ENCODE data around the gene TOMM20L.
"Not testable (repeated sequence)": the region's sequence is repeated elsewhere in the genome, so short reads cannot be mapped to it uniquely, and the experiment has no call there.

The TOMM20L gene

DNA sequence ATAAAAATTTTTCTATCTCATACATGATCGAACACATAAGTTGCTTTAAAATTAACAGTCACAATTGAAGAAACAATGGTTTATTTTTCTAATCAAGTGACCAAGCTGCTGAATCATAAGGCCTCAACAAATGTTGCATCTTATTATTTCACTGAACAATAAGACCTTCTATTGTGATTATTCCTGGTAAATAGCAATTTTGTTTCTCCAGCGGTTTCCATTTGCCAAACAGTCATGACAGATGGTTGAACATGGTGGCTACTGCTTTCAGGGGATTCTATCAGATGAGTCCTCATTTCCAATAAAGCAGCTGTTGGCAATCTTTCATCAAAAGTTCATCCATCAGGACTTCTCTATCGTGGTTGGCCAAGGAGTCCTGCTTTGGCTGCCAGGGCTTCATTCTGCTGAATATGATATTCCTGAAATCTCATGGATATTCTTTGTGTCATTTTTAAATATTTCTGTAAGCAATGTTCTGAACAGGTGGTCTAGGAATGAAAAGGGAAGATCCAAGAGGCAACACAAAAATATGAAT lies 13.0 kb downstream of the TOMM20L start:
- TF ChIP-seq EZH2phosphoT487 (IDR thresholded peaks at IDR 0.05; ENCODE audit: borderline replicate concordance) = no peak
- no peak for TF ChIP-seq CTCF (conservative IDR thresholded peaks at IDR 0.05; ENCODE audit: low read length)
- peaks cover 46% of the 10 kb centered on the region; the same call in 1 of the 2 replicates for H3K36me3 ChIP-seq (ENCODE audit: insufficient read depth, low read length)
- no peaks in the 10 kb centered on the region for H3K9me2 ChIP-seq (replicated peaks; ENCODE audit: low read depth, low read length)
- no peaks in the 10 kb centered on the region for H4K20me1 ChIP-seq (ENCODE audit: insufficient read depth, low read length, poor library complexity, severe bottlenecking)
- H3K4me3 ChIP-seq (ENCODE audit: low read length, poor library complexity, severe bottlenecking) = no peak overlapping the region
- no peak overlapping the region for H3K9ac ChIP-seq (ENCODE audit: low read depth, low read length, poor library complexity, severe bottlenecking)
- no peaks in the 10 kb centered on the region for H3K79me2 ChIP-seq (ENCODE audit: insufficient read depth, low read length)
- no peaks in the 10 kb centered on the region for H3F3A ChIP-seq (ENCODE audit: low read depth)
- H2AFZ ChIP-seq (ENCODE audit: low read length) = no peak overlapping the region
- H3K27me3 ChIP-seq (ENCODE audit: insufficient read depth, low read length, poor library complexity, severe bottlenecking) = no peaks in the 10 kb centered on the region
- H3K4me2 ChIP-seq (ENCODE audit: low read depth, low read length, poor library complexity, severe bottlenecking) = no peak overlapping the region
- H3K9me3 ChIP-seq (ENCODE audit: insufficient read depth, low read depth, low read length) = no peaks in the 10 kb centered on the region
- no peaks in the 10 kb centered on the region for H3K4me1 ChIP-seq (ENCODE audit: insufficient read depth, low read length, poor library complexity, severe bottlenecking)

DNA sequence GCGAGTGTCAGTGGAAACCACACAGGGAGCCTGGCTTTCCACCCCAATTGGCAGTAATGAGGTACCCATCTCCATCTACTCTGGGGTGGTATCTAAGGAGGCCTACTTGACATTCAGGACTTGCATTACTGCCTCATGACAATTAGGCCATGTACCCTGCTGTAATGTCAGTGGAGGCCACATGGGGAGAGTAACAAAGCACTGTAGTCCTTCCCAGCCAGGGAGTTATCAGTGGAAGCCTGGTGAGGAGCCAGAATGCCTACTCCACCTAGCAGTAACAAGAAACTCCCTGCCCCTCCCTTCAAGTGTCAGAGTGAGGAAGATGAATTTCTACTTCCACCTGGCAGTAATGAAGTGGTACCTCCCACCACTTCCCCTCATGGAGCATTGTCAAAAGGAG lies 19.1 kb downstream of the TOMM20L start:
- Histone ChIP-seq H3K4me3 (ENCODE audit: low read length, poor library complexity, severe bottlenecking) (no peak overlapping the region), H3K27me3 (ENCODE audit: insufficient read depth, low read length, poor library complexity, severe bottlenecking) (no peaks in the 10 kb centered on the region), H3F3A (ENCODE audit: low read depth) (0 out of 2 replicates have a peak, but pooled peaks cover 5% of the 10 kb centered on the region), H3K4me2 (ENCODE audit: low read depth, low read length, poor library complexity, severe bottlenecking) (no peak overlapping the region), H3K9ac (ENCODE audit: low read depth, low read length, poor library complexity, severe bottlenecking) (no peak overlapping the region), H4K20me1 (ENCODE audit: insufficient read depth, low read length, poor library complexity, severe bottlenecking) (no peaks in the 10 kb centered on the region), H3K9me2 (replicated peaks; ENCODE audit: low read depth, low read length) (no peaks in the 10 kb centered on the region), H3K36me3 (ENCODE audit: insufficient read depth, low read length) (peaks cover 43% of the 10 kb centered on the region; the same call in 1 of the 2 replicates), H2AFZ (ENCODE audit: low read length) (no peak overlapping the region), H3K9me3 (ENCODE audit: insufficient read depth, low read depth, low read length) (no peaks in the 10 kb centered on the region; the same call in 1 of the 2 replicates), H3K79me2 (ENCODE audit: insufficient read depth, low read length) (peaks cover 4% of the 10 kb centered on the region; the same call in 1 of the 2 replicates), H3K4me1 (ENCODE audit: insufficient read depth, low read length, poor library complexity, severe bottlenecking) (peaks cover 6% of the 10 kb centered on the region)
- TF ChIP-seq CTCF (conservative IDR thresholded peaks at IDR 0.05; ENCODE audit: low read length) (no peak), EZH2phosphoT487 (IDR thresholded peaks at IDR 0.05; ENCODE audit: borderline replicate concordance) (no peak)

DNA sequence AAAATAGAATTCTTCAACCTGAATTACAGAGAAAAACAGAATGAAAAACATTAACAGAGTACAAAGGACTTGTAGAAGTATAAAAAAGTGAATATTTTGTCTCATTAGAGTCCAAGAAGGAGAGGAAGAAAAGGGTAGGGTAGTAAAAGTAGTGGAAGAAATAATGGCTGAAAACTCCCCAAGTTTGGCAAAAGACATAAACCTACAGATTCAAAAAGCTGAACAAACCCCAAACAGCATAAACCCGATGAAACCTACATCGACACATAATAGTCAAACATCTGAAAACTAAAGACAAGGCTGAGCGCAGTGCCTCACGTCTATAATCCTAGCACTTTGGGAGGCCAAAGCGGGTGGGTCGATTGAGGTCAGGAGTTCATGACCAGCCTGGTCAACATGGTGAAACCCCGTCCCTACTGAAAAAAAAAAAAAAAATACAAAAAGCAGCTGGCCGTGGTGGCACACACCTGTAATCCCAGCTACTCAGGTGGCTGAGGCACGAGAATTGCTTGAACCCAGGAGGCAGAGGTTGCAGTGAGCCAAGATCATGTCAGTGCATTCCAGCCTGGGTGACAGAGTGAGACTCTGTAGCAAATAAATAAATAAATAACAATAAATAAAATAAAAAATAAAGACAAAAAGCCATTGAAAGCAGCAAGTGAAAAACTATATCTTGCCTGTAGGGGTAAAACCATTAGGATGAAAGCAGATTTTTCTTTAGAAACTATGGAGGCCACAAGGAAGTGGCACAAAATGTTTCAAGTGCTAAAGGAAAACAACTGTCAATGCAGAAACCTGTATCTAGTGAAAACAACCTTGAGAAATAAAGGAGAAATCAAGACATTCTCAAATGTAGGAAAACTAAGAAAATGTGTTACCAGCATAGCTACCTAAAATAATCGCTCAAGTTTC lies 20.2 kb downstream of the TOMM20L start:
- peaks cover 6% of the 10 kb centered on the region for H3K4me1 ChIP-seq (ENCODE audit: insufficient read depth, low read length, poor library complexity, severe bottlenecking)

GRCh38 chr14:58416934-58417333 lies 21.2 kb downstream of the TOMM20L start:
- not testable (repeated sequence) for H4K20me1 ChIP-seq (ENCODE audit: insufficient read depth, low read length, poor library complexity, severe bottlenecking); H3K4me2 ChIP-seq (ENCODE audit: low read depth, low read length, poor library complexity, severe bottlenecking); H3K27me3 ChIP-seq (ENCODE audit: insufficient read depth, low read length, poor library complexity, severe bottlenecking); H2AFZ ChIP-seq (ENCODE audit: low read length); H3K4me1 ChIP-seq (ENCODE audit: insufficient read depth, low read length, poor library complexity, severe bottlenecking); H3F3A ChIP-seq (ENCODE audit: low read depth); H3K4me3 ChIP-seq (ENCODE audit: low read length, poor library complexity, severe bottlenecking); H3K9me2 ChIP-seq (replicated peaks; ENCODE audit: low read depth, low read length); H3K79me2 ChIP-seq (ENCODE audit: insufficient read depth, low read length); H3K9me3 ChIP-seq (ENCODE audit: insufficient read depth, low read depth, low read length); H3K9ac ChIP-seq (ENCODE audit: low read depth, low read length, poor library complexity, severe bottlenecking)
- H3K36me3 ChIP-seq (ENCODE audit: insufficient read depth, low read length) = peaks cover 23% of the 10 kb centered on the region; the same call in 1 of the 2 replicates

More for the DNA sequence above, 20.2 kb downstream of the TOMM20L start:
- Histone ChIP-seq H3K9me2 (replicated peaks; ENCODE audit: low read depth, low read length) (no peaks in the 10 kb centered on the region), H3K9me3 (ENCODE audit: insufficient read depth, low read depth, low read length) (no peaks in the 10 kb centered on the region; the same call in 1 of the 2 replicates), H3K36me3 (ENCODE audit: insufficient read depth, low read length) (peaks cover 33% of the 10 kb centered on the region; the same call in 1 of the 2 replicates), H3F3A (ENCODE audit: low read depth) (0 out of 2 replicates have a peak, but pooled peaks cover 5% of the 10 kb centered on the region), H3K4me2 (ENCODE audit: low read depth, low read length, poor library complexity, severe bottlenecking) (no peak overlapping the region), H3K9ac (ENCODE audit: low read depth, low read length, poor library complexity, severe bottlenecking) (no peak overlapping the region), H3K79me2 (ENCODE audit: insufficient read depth, low read length) (peaks cover 4% of the 10 kb centered on the region; the same call in 1 of the 2 replicates), H3K27me3 (ENCODE audit: insufficient read depth, low read length, poor library complexity, severe bottlenecking) (no peaks in the 10 kb centered on the region), H3K4me3 (ENCODE audit: low read length, poor library complexity, severe bottlenecking) (no peak overlapping the region), H2AFZ (ENCODE audit: low read length) (no peak overlapping the region), H4K20me1 (ENCODE audit: insufficient read depth, low read length, poor library complexity, severe bottlenecking) (no peaks in the 10 kb centered on the region)
- TF ChIP-seq EZH2phosphoT487 (IDR thresholded peaks at IDR 0.05; ENCODE audit: borderline replicate concordance) (no peak), CTCF (conservative IDR thresholded peaks at IDR 0.05; ENCODE audit: low read length) (no peak)
